Spleen (tissue), 13 donors: ENCODE measurements around the gene KLF14. TPM values are rescaled to one million over a fixed set of nuclear protein-coding genes. Genes with fewer than 3 reads are reported as not detected.
A peak's percentile ranks its signal among the peaks of the same experiment; 100 is the strongest.
"Not testable (repeated sequence)": the region's sequence is repeated elsewhere in the genome, so short reads cannot be mapped to it uniquely, and the experiment has no call there.

Source experiments
- DNase-seq: peaks from one replicate; pipeline ENCODE4 v3.0.0-alpha.2; 2020
- H3K27ac ChIP-seq, 8 donors: fragments of 200-600 bp; sonication (generic) in 7 of 8; 1 replicate in 4 of 8; 2 replicates in 4 of 8; pipeline versions ENCODE4 v1.5.0 to v1.8.0; 2016 to 2021; ENCODE audit warnings: inconsistent platforms in 4 of 8, mild to moderate bottlenecking in 4 of 8, moderate library complexity in 1 of 8
- H3K27me3 ChIP-seq, 7 donors: fragments of 200-600 bp; sonication (generic) in 6 of 7; replicated peaks in 1 of 7; 1 replicate in 4 of 7; 2 replicates in 3 of 7; pipeline versions ENCODE4 v1.5.0 to v1.8.0; 2016 to 2021; ENCODE audit warnings: inconsistent platforms in 3 of 7, mild to moderate bottlenecking in 1 of 7
- H3K36me3 ChIP-seq, 6 donors: fragments of 200-600 bp; sonication (generic) in 5 of 6; 1 replicate in 4 of 6; 2 replicates in 2 of 6; pipeline versions ENCODE4 v1.5.0 to v1.8.0; 2016 to 2021; ENCODE audit warnings: inconsistent platforms in 2 of 6
- H3K4me1 ChIP-seq, 6 donors: fragments of 200-600 bp; sonication (generic) in 5 of 6; 1 replicate in 3 of 6; 2 replicates in 3 of 6; pipeline versions ENCODE4 v1.5.0 to v1.8.0; 2016 to 2021; ENCODE audit warnings: inconsistent platforms in 3 of 6
- H3K4me3 ChIP-seq, 8 donors: fragments of 200-600 bp; sonication (generic) in 7 of 8; 1 replicate in 4 of 8; 2 replicates in 4 of 8; pipeline versions ENCODE4 v1.5.0 to v1.8.0; 2016 to 2021; ENCODE audit warnings: inconsistent platforms in 4 of 8, mild to moderate bottlenecking in 4 of 8, moderate library complexity in 2 of 8
- H3K9me3 ChIP-seq, 8 donors: fragments of 200-600 bp; sonication (generic) in 7 of 8; 1 replicate in 4 of 8; 2 replicates in 4 of 8; pipeline versions ENCODE4 v1.5.0 to v1.8.0; 2016 to 2021; ENCODE audit warnings: inconsistent platforms in 4 of 8
- POLR2A ChIP-seq, 3 donors: fragments of 450-650 bp; IDR thresholded peaks; one replicate each; pipeline ENCODE4 v1.5.1; 2017; ENCODE audit warnings: antibody characterized with exemption in 3 of 3, mild to moderate bottlenecking in 1 of 3
- POLR2AphosphoS5 ChIP-seq, 3 donors: sonication (generic); formaldehyde crosslinking; IDR thresholded peaks; one replicate each; pipeline ENCODE4 v1.5.1; 2017; ENCODE audit warnings: antibody characterized with exemption in 3 of 3
- WGBS, 5 donors: extraction: QIAGEN DNeasy Blood & Tissue Kit in 3 of 5; methylation state at CpG; one replicate each; pipeline versions ENCODE4 v1.1.5 to v1.1.7; 2013 to 2018; 5-methylcytosine and 5-hydroxymethylcytosine counted together
- intact Hi-C: fragments of 100-400 bp; cut with DNase I; formaldehyde crosslinking; loops from one replicate; pipeline ENCODE4 v1.15.0; 2023; ENCODE audit warnings: low total_unique reads
- long read RNA-seq, 2 donors: transcript quantifications; one replicate each; lab custom pipeline, GENCODE V29; 2026
- polyA plus RNA-seq, 3 donors: library from polyadenylated mRNA; stranded (reverse); fragments of 200-250 nt; gene quantifications; one replicate each; pipeline ENCODE4 v1.2.1, GENCODE V29; 2013
- total RNA-seq, 7 donors: library from RNA; depleted of rRNA in 3 of 7; stranded (reverse); fragments of >200 nt in 3 of 7; fragmentation: NEBNext Ultra II Directional in 4 of 7; extraction: Animal tissue kit (Norgen Biotek cat#: 25700) in 4 of 7; gene quantifications; one replicate each; pipeline versions ENCODE4 v1.1.0 to v1.2.1, GENCODE V29; 2016 to 2021
- TF ChIP-seq, protein P1 (sequence below), 11 experiments: fragments of 200-600 bp in 7 of 11; fragments of 450-650 bp in 4 of 11; sonication (generic) in 4 of 11; IDR thresholded peaks in 8 of 11; conservative IDR thresholded peaks in 3 of 11; 1 replicate in 7 of 11; 2 replicates in 4 of 11; pipeline versions ENCODE4 v1.4.0 to v1.8.0; 2016 to 2021; ENCODE audit warnings: antibody characterized with exemption in 11 of 11, inconsistent platforms in 4 of 11, mild to moderate bottlenecking in 1 of 11
- donor health status: healthy with polysubstance abuse.
- donor health status: DM: no; HTN: no; CAD: no; lungs with moderate emphysema.
- donor health status: DM: no; HTN: no; CAD: no.
- donor health status: Bipolar disorder and iron deficiency.
- donor health status: healthy.
- donor health status: DM: no; HTN: no; CAD: no.
- donor health status: DM: yes; HTN: yes; CAD: no.

The KLF14 gene
- total RNA-seq (1 to 10 TPM in 5 of 7 donors, under 1 TPM in 2; 0.17 to 1.8 (median 1.0) TPM), polyA plus RNA-seq (under 1 TPM; 0.05 to 0.32 (median 0.09) TPM)
- long read RNA-seq, donor 1, result 0 reads
- long read RNA-seq, donor 2, result 0 reads

DNA sequence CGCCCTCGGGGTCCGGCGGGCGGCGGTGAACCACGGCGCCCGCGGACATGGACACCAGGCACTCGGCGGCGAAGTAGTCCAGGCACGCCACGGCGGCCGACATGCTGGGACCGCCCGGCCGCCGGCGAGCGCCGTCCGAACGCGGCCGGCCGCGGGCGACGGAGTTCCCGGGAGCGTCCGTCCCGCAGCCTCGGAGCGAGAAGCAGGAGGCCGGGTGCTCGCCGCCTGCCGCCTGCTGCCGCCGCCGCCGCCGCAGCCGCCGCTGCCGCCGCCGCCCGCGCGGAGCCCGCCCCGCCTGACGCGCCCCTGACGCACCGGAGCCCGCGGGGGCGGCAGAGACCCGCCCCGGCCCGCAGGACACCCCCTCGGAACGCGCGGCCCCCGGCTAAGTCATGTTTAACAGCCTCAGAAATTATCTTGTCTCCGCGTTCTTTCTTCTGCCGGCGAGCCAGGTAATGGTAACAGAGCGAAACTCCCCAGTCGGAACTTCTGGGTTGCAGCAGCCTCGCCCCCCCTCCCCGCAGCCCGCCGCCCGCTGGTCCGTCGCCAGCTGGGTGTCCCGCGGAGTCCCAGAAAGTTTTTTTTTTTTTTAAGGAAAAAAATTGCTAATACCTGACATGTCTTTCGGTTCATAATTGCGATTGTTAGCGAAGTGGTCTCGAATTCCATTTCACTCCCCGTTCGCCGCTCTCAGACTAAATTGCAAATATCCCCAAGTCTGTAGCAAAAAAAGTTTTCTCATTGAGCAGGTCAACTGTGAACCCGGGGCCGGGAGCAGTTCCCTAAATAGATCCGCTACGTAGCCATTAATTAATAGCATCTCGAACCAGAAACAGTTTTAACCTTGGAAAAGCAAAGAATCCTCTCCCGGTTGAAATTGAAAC, at the start of gene KLF14:
Gene KLF14 (minus strand): TSS at position 277 of the 884 bp plus-strand sequence. CDS start 174 bp downstream, at position 103.
- Histone ChIP-seq H3K9me3 (peaks cover 0 to 31% (median 25%) of the 10 kb centered on the region in 8 donors), H3K27ac (peak within 1 kb of the TSS; percentile 8 to 86 (median 73)), H3K4me3 (peak within 1 kb of the TSS; percentile 24 to 85 (median 56)), H3K4me1 (peaks cover 0 to 17% (median 11%) of the 10 kb centered on the region in 6 donors), H3K36me3 (peaks cover 0 to 8% (median 0%) of the 10 kb centered on the region in 6 donors), H3K27me3 (peaks cover 0 to 100% (median 64%) of the 10 kb centered on the region in 7 donors)
- 1 to 3% (median 2%) methylated on average over 58 to 100 of the region's 100 CpGs for WGBS, 5 donors
- peak; percentile 83 for DNase-seq
- intact Hi-C loops, result no loop called here
- TF ChIP-seq POLR2AphosphoS5 (IDR thresholded peaks at IDR 0.05) (peak in 1 of 3 donors; percentile 46), POLR2A (IDR thresholded peaks at IDR 0.05) (no peak)
- TF ChIP-seq, protein P1, sequence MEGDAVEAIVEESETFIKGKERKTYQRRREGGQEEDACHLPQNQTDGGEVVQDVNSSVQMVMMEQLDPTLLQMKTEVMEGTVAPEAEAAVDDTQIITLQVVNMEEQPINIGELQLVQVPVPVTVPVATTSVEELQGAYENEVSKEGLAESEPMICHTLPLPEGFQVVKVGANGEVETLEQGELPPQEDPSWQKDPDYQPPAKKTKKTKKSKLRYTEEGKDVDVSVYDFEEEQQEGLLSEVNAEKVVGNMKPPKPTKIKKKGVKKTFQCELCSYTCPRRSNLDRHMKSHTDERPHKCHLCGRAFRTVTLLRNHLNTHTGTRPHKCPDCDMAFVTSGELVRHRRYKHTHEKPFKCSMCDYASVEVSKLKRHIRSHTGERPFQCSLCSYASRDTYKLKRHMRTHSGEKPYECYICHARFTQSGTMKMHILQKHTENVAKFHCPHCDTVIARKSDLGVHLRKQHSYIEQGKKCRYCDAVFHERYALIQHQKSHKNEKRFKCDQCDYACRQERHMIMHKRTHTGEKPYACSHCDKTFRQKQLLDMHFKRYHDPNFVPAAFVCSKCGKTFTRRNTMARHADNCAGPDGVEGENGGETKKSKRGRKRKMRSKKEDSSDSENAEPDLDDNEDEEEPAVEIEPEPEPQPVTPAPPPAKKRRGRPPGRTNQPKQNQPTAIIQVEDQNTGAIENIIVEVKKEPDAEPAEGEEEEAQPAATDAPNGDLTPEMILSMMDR (IDR thresholded peaks at IDR 0.05 in 8 of 11, conservative IDR thresholded peaks at IDR 0.05 in 3 of 11), result peak in 1 of 11 experiments; percentile 2

DNA sequence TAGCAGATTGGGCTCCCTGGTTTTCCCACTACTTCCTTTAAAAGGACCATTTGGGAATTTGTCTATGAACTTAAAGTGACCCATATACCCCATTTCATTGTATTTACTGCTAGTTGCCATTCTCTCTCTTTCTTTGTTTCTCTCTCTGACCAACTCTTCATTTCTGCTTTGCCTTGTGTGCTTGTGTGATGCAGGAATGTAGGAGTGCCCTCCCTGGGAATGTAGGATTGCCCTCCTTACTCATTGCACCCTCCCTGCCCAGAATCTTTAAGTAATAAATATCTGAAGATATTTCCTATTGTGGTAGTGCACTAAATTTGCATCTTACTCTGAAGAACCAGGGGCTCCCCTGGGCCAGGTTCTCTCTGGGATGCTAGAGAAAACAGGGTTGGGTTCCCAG, 47.3 kb upstream of the KLF14 start:
- Histone ChIP-seq H3K4me1 (no peaks in the 10 kb centered on the region), H3K27me3 (no peaks in the 10 kb centered on the region), H3K36me3 (no peaks in the 10 kb centered on the region), H3K4me3 (no peak overlapping the region), H3K9me3 (peaks cover 0 to 16% (median 0%) of the 10 kb centered on the region in 8 donors), H3K27ac (no peak overlapping the region)
- DNase-seq, result no peak
- intact Hi-C loops, result no loop called here
- no peak for TF ChIP-seq POLR2A (IDR thresholded peaks at IDR 0.05)
- TF ChIP-seq POLR2AphosphoS5 (IDR thresholded peaks at IDR 0.05), result no peak
- TF ChIP-seq, protein P1 (IDR thresholded peaks at IDR 0.05 in 8 of 11, conservative IDR thresholded peaks at IDR 0.05 in 3 of 11), result no peak

DNA sequence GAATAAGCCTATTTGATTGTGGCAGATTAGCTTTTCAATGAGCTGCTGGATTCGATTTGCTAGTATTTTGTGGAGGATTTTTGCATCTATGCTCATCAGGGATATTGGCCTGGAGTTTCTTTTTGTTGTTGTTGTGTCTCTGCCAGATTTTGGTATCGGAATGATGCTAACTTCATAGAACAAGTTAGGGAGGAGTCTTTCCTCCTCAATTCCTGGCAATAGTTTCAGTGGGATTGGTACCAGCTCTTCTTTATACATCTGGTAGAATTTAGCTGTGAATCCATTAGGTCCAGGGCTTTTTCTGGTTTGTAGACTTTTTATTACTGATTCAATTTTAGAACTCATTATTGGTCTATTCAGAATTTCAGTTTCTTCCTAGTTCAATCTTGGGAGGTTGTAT, 43.4 kb upstream of the KLF14 start:
- intact Hi-C loops, result no loop called here
- 72 to 88% (median 77%) methylated on average over 2 of the region's 2 CpGs for WGBS, 5 donors
- Histone ChIP-seq H3K4me3 (no peak overlapping the region), H3K27me3 (no peaks in the 10 kb centered on the region), H3K4me1 (no peaks in the 10 kb centered on the region), H3K9me3 (peaks cover 0 to 23% (median 6%) of the 10 kb centered on the region in 8 donors), H3K36me3 (no peaks in the 10 kb centered on the region), H3K27ac (no peak overlapping the region)
- no peak for DNase-seq
- no peak for TF ChIP-seq POLR2AphosphoS5 (IDR thresholded peaks at IDR 0.05)
- TF ChIP-seq, protein P1 (IDR thresholded peaks at IDR 0.05 in 8 of 11, conservative IDR thresholded peaks at IDR 0.05 in 3 of 11), result no peak
- no peak for TF ChIP-seq POLR2A (IDR thresholded peaks at IDR 0.05)

DNA sequence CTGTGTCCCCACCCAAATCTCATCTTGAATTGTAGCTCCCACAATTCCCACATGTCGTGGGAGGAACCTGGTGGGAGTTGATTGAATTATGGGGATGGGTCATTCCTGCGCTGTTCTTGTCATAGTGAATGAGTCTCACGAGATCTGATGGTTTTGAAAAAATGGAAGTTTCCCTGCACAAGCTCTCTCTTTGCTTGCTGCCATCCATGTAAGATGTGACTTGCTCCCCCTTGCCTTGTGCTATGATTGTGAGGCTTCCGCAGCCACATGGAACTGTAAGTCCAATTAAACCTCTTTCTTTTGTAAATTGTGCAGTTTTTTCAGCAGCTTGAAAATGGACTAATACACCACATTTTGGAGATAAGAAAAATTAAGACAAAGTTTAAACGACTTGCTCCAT, 38.4 kb upstream of the KLF14 start:
- 79 to 92% (median 91%) methylated on average over 5 of the region's 5 CpGs for WGBS, 5 donors
- DNase-seq, intact Hi-C loops: not testable (repeated sequence)

More for the DNA sequence above, 38.4 kb upstream of the KLF14 start:
- H3K4me3 ChIP-seq, H3K27me3 ChIP-seq, H3K4me1 ChIP-seq, H3K27ac ChIP-seq, H3K36me3 ChIP-seq: not testable (repeated sequence)
- peaks cover 0 to 57% (median 53%) of the 10 kb centered on the region in 8 donors for H3K9me3 ChIP-seq
